Measurements from ENCODE around the gene RBCK1. TPM values are rescaled to one million over a fixed set of nuclear protein-coding genes. Genes with fewer than 3 reads are reported as not detected.

Gene RBCK1
- total and polyA plus RNA-seq, 10 of the 15 experiments (the other 5 are each of a cell fraction or from before 2014, with no cell fraction given) = 14.1 to 99.7 (median 76.0) TPM

DNA sequence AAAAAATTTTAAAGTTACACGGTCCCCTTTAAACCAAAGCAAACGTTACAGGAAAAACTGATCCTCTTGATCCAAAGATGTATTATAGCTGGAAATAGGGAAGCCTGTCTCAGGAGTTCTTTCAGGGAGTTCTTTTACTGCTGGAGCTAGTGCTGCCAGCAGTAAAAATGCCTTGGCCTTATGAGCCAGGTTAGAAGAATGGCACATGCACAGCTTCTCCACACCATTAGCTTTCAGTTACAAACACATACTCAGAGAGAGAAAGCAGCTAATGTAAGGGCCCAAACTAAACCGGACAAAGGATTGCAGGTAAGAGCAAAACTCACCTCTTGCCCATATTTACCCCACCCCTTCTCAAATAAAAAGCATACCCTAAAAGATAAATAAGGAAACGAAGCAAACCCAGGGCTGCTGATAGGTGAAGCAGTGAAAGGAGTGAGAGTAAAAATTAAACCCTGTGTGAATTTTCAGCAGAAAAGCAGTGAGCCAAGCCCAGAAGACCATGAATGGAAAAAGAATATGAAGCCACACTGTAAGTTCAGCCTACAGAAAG, 35.2 kb downstream of the RBCK1 start (continued):
- TF ChIP-seq PRDM15 (CRISPR knock-in tag; IDR thresholded peaks at IDR 0.05) = no peak

DNA sequence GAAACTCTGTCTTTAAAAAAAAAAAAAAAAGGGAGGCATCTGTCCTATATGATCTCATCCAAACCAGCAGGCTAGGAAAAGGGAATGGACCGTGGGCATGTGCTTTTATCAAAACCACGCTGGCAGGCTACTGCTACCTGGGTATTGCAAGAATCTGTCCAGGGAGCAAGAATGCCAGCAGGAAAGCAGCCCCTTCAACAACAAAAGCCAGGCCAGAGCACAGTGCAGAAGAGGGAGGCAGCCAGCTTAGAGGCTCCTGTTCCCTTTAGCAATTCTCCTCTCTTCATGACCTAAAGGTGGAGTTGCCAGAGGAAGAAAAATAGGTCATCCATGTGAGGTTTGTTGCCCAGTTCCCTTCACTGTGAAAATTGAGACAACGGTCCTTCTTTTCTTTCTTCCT, 36.0 kb downstream of the RBCK1 start:
- FAIRE-seq = no peak
- no peak overlapping the region for H3K27ac ChIP-seq (ENCODE audit: control insufficient read depth, insufficient read depth)
- in situ Hi-C loops (cut with MboI) (no loop called here), intact Hi-C loops (cut with micrococcal nuclease; ENCODE audit: unreplicated experiment) (no loop called here)
- ChIA-PET POLR2A (no interaction called here), CTCF (no interaction called here), SMC1A (ENCODE audit: uncharacterized antibody, unreplicated experiment) (no interaction called here), RAD21 (ENCODE audit: unreplicated experiment) (no interaction called here)
- H3K27me3 ChIP-seq (replicated peaks in 1 of 2; ENCODE audit: control insufficient read depth in 2 of 2, insufficient read depth in 2 of 2, low read length in 1 of 2) = no peaks in the 10 kb centered on the region
- no peak overlapping the region for H3K9ac ChIP-seq (ENCODE audit: control insufficient read depth, insufficient read depth, low read length)
- BruUV-seq (replicated peaks) = no TSS peak
- H3K9me3 ChIP-seq (replicated peaks; ENCODE audit: control insufficient read depth, insufficient read depth, low read length) = no peaks in the 10 kb centered on the region
- H3K36me3 ChIP-seq (ENCODE audit: control insufficient read depth in 2 of 2, insufficient read depth in 2 of 2, low read length in 1 of 2) = peaks cover 9 to 38% of the 10 kb centered on the region in 2 experiments
- peaks cover 2% of the 10 kb centered on the region; the same call in 1 of the 2 replicates for H3K79me2 ChIP-seq (ENCODE audit: control insufficient read depth, insufficient read depth, low read length)
- no peak for DNase-seq (ENCODE audit: low read depth, low spot score)
- 94% methylated on average over 3 of the region's 3 CpGs for WGBS (ENCODE audit: insufficient coverage, insufficient replicate concordance, low lambda C conversion rate, missing lambda C conversion rate)
- TF ChIP-seq MTA2 (IDR thresholded peaks at IDR 0.05; ENCODE audit: low read depth) (no peak), IKZF2 (IDR thresholded peaks at IDR 0.05) (no peak), ATF2 (IDR thresholded peaks at IDR 0.05; ENCODE audit: low read length) (no peak), MTA3 (IDR thresholded peaks at IDR 0.05; ENCODE audit: borderline replicate concordance, low read length) (no peak), NR2C1 (IDR thresholded peaks at IDR 0.05) (no peak), POLR2AphosphoS5 (IDR thresholded peaks at IDR 0.05; ENCODE audit: low read length) (no peak), NFIC (IDR thresholded peaks at IDR 0.05; ENCODE audit: low read depth, low read length) (no peak), CBX3 (IDR thresholded peaks at IDR 0.05; ENCODE audit: borderline replicate concordance, low read depth) (no peak), NBN (IDR thresholded peaks at IDR 0.05) (no peak), BMI1 (IDR thresholded peaks at IDR 0.05; ENCODE audit: borderline replicate concordance) (no peak)
- no peak overlapping the region for H3K4me2 ChIP-seq (ENCODE audit: control insufficient read depth, insufficient read depth)
- H4K20me1 ChIP-seq (ENCODE audit: control insufficient read depth, insufficient read depth) = no peaks in the 10 kb centered on the region; the same call in none of the 2 replicates
- no peak overlapping the region for H2AFZ ChIP-seq (ENCODE audit: control insufficient read depth, low read depth, low read length)
- peaks cover 6% of the 10 kb centered on the region for H3K4me1 ChIP-seq (ENCODE audit: control insufficient read depth, insufficient read depth, low read length)
- no peak overlapping the region for H3K4me3 ChIP-seq
- ATAC-seq = no peak

Measured in GM12878 (cell line).